ENCODE measurements around the gene MLLT1.

MLLT1 gene

DNA sequence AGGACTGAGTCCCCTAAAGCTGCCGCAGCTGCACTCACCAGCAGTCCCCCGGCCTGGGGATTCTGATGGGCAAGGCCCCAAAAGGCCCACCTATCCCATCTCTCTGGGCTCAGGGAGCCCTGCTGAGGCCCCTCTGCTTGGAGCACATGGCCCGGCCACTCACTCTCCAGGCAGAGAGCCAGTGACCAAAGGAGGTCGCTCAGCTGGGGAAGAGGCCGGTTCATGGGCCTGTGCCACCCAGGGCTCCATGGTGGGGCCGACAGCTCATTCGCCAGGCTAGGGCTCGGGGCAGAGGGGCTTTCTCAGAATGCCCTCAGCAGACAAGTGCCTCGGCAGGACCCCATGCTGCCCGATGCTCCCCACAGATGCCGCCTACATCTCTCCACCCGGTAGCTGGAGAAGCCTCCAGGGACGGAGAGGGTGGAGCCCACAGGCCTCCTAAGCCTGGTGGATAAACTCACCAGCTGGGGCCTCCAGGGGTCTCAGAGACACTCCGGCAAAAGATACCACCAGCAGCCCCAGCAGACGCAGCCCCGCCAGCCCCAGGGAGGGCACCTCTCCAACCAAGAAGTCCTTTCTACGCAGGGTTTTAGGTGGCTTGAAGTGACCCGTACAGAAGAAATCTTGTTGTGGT, 54.4 kb downstream of the MLLT1 start:
- no peak for DNase-seq
- H3K4me3 Mint-ChIP-seq = no peak overlapping the region
- H3K4me1 Mint-ChIP-seq (ENCODE audit: low read depth in 2 of 2) = peaks cover 8 to 10% of the 10 kb centered on the region in 2 donors
- H3K27me3 Mint-ChIP-seq = no peaks in the 10 kb centered on the region
- H3K36me3 Mint-ChIP-seq (ENCODE audit: insufficient read depth) = peaks cover 10% of the 10 kb centered on the region
- H3K27ac Mint-ChIP-seq = no peak overlapping the region
- no peak for ATAC-seq (replicated peaks)
- H3K9me3 Mint-ChIP-seq = no peaks in the 10 kb centered on the region

DNA sequence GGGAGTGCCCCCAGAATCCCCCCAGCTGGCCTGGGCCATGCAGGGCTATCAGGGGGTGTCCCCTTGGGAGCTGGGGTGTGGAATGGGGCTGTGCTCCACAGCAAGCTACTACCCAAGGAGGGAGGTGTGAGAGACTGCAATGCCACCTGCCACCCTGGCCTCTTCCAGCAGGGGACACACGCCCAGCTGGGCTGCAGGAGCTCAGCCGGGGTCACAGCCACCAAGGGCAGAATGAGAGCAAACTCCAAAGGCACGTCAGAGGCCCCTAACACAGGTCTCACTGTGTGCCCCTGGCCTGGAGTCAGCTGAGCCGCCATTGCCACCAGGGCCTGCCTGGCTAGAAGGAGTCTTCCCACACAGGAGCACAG, 55.5 kb downstream of the MLLT1 start:
- H3K9me3 Mint-ChIP-seq = no peaks in the 10 kb centered on the region
- H3K4me1 Mint-ChIP-seq (ENCODE audit: low read depth in 2 of 2) = peaks cover 3 to 6% of the 10 kb centered on the region in 2 donors
- H3K4me3 Mint-ChIP-seq = no peak overlapping the region
- no peaks in the 10 kb centered on the region for H3K27me3 Mint-ChIP-seq
- DNase-seq = no peak
- no peak for ATAC-seq (replicated peaks)
- H3K36me3 Mint-ChIP-seq (ENCODE audit: insufficient read depth) = peaks cover 6% of the 10 kb centered on the region
- no peak overlapping the region for H3K27ac Mint-ChIP-seq

DNA sequence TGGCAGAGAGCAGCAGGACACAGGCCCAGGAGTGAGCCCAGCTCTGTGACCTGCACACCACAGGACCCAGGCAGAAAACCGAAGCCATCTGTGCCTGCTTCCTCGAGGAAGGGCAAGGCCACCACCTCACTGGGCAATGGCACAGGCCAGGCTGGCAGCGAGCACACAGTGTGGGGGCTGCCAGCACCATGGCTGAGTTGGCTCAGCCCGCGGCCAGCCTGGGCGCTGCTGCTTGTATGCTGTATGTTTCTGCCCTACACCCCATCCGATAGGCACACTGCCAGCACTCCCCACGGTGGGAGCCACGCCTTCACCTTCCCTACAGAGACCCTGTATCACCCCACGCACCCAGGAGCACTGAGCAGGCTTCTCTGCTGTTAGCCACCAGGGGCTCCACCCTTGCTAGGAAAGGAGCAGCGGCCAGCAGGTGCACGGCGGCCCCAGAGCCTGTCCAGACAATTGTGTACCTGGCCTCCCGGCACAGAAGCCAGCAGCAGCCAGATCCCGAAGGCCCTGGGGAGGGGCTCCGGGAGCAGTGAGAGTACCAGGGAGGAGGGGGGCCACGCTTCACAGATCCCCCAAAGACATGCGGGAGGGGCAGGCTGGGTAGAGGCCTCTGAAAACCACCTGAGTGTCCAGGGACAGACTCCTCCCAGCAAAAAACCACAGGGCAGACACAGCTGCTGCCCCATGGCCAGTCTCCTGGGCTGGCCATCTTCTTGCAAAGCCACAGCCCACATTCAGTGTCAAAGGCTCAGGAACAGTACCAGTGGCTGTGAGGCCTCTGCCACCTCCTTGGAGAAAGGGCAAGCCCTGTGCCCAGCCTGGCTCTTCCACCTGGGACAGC, 56.1 kb downstream of the MLLT1 start:
- no peak for DNase-seq
- H3K9me3 Mint-ChIP-seq = no peaks in the 10 kb centered on the region
- ATAC-seq (replicated peaks) = no peak
- H3K4me3 Mint-ChIP-seq = no peak overlapping the region
- H3K27ac Mint-ChIP-seq = no peak overlapping the region
- peaks cover 6% of the 10 kb centered on the region for H3K36me3 Mint-ChIP-seq (ENCODE audit: insufficient read depth)
- H3K27me3 Mint-ChIP-seq = no peaks in the 10 kb centered on the region
- H3K4me1 Mint-ChIP-seq (ENCODE audit: low read depth in 2 of 2) = peaks cover 3 to 6% of the 10 kb centered on the region in 2 donors

DNA sequence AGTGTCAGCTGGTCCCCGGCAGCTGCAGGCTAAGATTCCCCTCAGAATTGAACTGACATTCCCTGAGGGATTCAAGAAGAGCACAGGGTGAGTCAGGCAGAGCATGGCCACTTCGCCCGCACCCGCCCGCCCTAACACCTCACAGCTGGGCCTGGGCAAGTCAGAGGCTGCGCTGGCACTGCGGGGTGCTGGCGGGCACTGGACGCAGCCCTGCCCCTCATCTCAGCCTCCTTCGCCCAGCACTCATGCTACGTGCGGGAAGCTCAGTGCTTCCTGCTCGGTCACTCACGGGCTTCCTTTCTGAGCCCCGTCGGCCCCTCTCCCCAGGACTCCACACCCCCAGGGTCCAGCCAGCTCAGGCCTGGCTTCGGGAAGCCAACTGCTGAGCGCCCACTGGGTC, 56.9 kb downstream of the MLLT1 start:
- H3K27ac Mint-ChIP-seq = no peak overlapping the region
- H3K4me3 Mint-ChIP-seq = no peak overlapping the region
- ATAC-seq (replicated peaks) = no peak
- H3K36me3 Mint-ChIP-seq (ENCODE audit: insufficient read depth) = peaks cover 10% of the 10 kb centered on the region
- H3K27me3 Mint-ChIP-seq = no peaks in the 10 kb centered on the region
- no peaks in the 10 kb centered on the region for H3K9me3 Mint-ChIP-seq
- no peak for DNase-seq
- peaks cover 7% of the 10 kb centered on the region in 2 donors for H3K4me1 Mint-ChIP-seq (ENCODE audit: low read depth in 2 of 2)

DNA sequence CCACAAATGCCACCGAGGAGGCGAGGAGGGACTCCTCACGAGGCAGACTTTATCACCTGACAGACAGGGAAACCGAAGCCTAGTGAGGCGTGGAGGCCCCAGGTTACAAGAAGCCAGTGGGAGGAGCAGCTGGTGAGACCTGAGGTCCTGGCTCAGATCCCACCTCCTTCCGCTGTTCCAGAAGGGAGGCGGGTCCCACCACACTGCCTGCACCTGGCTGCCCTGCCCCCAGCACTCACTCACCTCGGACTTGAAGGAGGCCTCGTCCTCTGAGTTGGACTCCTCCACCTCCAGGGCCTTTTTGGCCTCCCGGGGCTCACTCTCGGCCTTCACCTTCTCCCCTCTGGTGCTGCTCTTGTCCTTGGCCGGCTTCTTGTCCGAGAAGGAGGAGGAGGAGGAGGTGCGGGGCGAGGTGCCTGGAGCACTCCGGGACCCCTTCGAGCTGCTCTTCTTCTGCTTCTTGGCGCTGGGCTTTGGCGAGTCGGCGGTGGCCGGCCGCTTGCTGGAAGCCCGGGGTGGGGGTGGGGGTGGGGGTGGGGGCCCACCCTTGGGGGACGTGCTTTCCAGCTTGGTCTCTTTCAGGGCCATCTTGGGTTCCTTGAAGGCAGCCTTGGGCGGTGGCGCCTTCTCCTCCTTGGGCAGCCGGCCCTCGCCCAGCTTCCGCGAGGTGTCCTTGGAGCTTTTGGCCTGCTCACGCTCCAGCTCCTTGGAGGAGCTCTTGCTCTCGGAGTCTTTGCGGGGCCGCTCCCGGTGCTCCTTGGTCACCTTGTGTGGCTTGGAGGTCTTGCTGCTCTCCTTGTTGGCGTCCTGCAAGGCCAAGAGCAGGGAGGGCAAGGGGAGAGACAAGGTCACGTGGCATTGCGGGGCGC, 57.7 kb downstream of the MLLT1 start:
- DNase-seq (no peak), ATAC-seq (replicated peaks) (no peak)
- Mint-ChIP-seq H3K9me3 (no peaks in the 10 kb centered on the region), H3K4me1 (ENCODE audit: low read depth in 2 of 2) (peaks cover 4 to 7% of the 10 kb centered on the region in 2 donors), H3K27me3 (no peaks in the 10 kb centered on the region), H3K4me3 (no peak overlapping the region), H3K36me3 (ENCODE audit: insufficient read depth) (peaks cover 10% of the 10 kb centered on the region), H3K27ac (no peak overlapping the region)

DNA sequence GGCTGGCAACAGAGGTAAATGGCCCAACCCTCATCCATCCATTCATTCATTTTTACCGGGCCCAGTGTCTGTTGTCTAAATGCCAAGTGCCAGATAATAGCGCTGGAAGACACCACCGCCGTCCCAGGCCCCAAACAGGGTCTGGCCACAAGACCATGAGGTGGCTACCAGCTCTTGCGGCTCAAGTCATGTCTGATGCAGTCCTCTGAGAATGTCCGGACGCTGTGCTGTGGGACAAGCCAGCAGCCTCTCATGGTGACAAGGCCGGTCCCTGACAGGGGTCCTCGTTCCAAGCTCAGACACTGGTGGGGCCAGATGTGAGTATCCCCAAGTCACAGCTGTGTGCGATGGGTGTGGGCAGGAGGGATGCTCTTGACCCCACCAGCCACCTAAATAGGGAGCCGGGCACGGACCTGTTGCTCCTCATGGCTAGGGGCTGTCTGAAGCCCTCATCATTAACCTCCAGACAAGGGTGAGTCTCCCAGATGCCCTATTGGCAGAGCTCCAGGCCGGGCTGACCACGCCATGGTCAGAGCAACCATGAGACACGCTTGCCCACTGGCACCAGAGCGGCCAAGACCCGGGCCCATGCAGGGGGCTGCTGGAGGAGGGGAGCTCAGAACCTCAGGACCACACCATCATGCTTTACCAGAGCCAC, 58.4 kb downstream of the MLLT1 start:
- H3K4me3 Mint-ChIP-seq = no peak overlapping the region
- H3K27me3 Mint-ChIP-seq = no peaks in the 10 kb centered on the region
- no peak for DNase-seq
- no peaks in the 10 kb centered on the region for H3K9me3 Mint-ChIP-seq
- H3K36me3 Mint-ChIP-seq (ENCODE audit: insufficient read depth) = peaks cover 10% of the 10 kb centered on the region
- H3K4me1 Mint-ChIP-seq (ENCODE audit: low read depth in 2 of 2) = peaks cover 4 to 7% of the 10 kb centered on the region in 2 donors
- no peak for ATAC-seq (replicated peaks)
- no peak overlapping the region for H3K27ac Mint-ChIP-seq

DNA sequence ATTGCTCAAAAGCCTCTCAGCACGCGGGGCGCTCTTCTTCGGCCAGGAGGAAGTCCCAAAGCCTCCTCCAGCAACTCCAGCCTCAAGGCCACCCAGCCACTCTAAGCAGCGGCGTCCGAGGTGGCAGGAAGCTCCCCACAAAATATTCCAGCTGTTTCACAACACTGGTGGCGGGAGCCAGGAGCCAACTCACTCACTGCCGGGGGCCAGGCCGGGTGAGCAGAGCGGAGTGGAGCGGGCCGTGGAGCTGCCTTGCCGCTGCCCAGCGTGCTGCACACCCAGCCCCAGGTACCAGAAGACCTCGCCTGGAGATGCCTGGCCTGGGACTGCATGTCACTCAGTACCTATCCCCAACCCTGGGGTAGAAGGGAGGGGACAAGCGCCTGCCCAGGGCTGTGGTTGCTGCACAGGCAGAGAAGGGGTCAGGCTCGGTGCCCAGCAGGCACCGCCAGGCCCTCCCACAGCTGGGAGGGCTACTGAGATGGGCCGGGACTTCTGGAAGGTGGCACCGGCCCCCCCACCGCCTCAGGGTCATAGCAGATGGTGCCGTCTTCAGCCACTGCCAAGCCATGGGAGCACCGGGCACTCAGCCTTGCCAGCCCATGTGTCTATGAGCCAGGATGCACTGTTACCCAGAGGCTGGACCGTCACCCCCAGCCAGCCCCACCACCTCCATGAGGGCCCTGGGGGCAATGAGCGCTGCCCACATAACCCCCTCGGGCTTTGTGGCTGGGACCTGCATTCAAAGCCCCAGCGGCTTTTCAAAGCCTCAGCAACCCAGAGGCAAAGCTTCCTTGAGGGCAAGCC, 59.2 kb downstream of the MLLT1 start:
- DNase-seq (no peak), ATAC-seq (replicated peaks) (no peak)
- H3K36me3 Mint-ChIP-seq (ENCODE audit: insufficient read depth) = peaks cover 8% of the 10 kb centered on the region
- H3K4me3 Mint-ChIP-seq = no peak overlapping the region
- peaks cover 3 to 4% of the 10 kb centered on the region in 2 donors for H3K4me1 Mint-ChIP-seq (ENCODE audit: low read depth in 2 of 2)
- H3K9me3 Mint-ChIP-seq = no peaks in the 10 kb centered on the region
- H3K27ac Mint-ChIP-seq = no peak overlapping the region
- H3K27me3 Mint-ChIP-seq = no peaks in the 10 kb centered on the region

DNA sequence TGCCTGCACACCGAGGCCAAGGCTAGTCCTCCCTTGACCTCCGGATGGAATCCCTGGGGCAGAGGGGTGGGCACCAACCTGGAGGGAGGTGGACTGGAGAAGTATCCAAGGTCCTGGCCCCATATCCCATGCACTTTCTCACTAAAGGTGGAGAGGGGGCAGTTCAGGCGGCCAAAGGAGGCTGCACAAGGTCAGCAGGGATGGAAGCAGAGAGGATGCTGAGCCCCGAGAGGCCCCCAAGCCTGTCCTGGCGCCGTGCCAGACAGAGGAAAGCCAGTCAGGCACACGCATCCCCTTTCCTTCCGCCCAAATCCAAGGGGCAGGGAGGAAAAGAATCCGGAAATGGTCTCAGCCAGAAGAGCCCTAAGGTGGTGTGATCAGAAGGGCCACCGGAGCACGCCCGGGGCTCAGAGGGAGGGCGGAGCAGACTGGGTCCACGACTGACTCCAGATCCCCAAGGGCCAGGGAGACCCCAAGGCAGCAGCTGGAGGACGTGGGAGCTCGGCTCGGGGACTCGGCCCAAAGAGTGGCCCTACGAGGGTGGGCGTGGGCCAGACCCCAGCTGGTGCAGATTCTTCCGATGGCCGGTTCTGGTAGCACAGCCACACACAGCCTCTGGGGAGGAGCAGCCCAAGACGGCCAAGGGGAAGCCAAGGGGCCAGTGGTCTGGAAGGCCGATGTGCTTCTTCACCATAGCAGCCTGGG, 60.0 kb downstream of the MLLT1 start:
- ATAC-seq (replicated peaks) (no peak), DNase-seq (no peak)
- Mint-ChIP-seq H3K4me3 (no peak overlapping the region), H3K27ac (no peak overlapping the region), H3K4me1 (ENCODE audit: low read depth in 2 of 2) (peaks cover 3 to 4% of the 10 kb centered on the region in 2 donors), H3K36me3 (ENCODE audit: insufficient read depth) (peaks cover 8% of the 10 kb centered on the region), H3K27me3 (no peaks in the 10 kb centered on the region), H3K9me3 (no peaks in the 10 kb centered on the region)

DNA sequence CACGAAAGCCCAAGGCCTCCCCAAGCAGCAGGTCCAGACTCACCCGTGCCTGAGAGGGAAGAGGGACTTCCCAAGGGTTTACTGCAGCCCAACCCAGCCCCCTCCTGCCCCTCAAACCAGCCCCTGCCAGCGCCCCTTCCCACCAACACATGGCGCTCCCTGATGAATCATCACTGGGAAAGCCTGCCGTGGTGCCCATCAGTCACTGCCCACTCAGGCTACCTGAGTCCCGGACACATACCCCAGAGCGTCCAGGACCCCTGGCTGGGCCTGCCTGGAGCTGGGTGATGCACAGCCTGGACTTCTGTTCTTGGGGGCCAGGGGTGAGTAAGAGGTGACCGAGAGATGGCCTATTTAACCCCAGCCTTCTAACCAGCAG, 60.6 kb downstream of the MLLT1 start:
- peaks cover 12% of the 10 kb centered on the region for H3K36me3 Mint-ChIP-seq (ENCODE audit: insufficient read depth)
- no peaks in the 10 kb centered on the region for H3K27me3 Mint-ChIP-seq
- no peak for ATAC-seq (replicated peaks)
- no peak overlapping the region for H3K27ac Mint-ChIP-seq
- no peak for DNase-seq
- H3K4me3 Mint-ChIP-seq = no peak overlapping the region
- no peaks in the 10 kb centered on the region for H3K9me3 Mint-ChIP-seq
- H3K4me1 Mint-ChIP-seq (ENCODE audit: low read depth in 2 of 2) = peaks cover 3 to 4% of the 10 kb centered on the region in 2 donors

DNA sequence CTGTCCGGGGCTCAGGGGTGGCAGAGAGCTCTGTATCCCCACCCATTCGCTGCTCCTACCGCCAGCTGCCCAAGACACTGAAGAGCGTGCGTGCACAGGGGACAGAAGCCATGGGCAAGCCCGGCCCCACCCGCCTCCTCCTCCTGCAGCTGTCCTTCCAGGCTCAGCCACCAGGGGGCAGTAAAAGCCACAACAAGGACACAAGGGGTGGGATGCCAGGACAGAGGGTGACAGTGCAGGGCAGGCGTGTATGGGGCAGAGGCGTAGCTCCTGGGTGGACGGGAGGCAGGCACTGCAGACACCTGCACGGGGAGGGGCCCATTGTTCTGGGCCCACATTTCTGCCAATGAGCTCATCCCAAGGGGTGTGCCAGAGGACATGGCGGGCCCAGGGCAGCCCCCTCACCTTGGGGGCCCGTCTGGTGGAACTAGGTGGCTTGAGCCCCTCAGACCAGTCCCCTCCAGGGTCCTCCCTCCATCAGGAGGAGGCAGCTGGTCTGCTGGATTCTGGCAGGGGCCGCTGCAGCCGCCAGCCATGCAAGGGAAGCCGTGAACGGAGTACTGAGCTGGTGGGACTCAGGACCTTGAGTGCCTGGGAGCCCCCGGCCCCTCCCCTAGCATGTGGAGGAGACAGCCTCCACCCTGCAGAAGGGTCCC, 61.2 kb downstream of the MLLT1 start:
- peaks cover 12% of the 10 kb centered on the region for H3K36me3 Mint-ChIP-seq (ENCODE audit: insufficient read depth)

DNA sequence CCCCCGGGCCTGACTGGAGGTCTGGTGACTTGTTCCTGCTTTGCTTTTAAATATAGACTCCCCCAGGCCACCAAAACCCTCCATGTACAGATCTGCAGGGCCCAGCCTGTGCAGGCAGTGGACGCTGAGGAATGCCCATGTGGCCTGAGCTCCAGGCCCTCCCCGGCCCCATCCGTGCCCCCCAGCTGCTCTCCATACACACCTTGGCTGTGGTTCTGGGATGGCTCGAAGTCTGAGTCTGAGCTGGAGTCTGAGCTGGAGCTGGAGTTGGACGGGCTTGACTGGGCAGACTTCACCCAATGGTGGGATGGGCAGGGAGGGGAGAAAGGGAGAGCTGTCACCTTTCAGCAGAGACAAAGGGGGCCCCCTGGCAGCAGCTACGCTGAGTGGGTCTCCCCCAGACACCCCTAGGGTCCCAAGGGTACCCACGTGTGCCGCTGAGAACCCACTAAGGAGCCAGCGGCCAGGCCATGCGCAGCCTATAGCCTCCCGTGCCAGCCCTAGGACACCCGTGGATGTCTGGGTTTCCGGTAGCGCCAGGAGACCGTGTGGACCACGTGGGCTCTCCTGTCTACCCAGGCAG, 61.9 kb downstream of the MLLT1 start:
- Mint-ChIP-seq H3K27ac (peak overlapping the region in 1 of 2 donors; percentile 55), H3K27me3 (no peaks in the 10 kb centered on the region), H3K9me3 (no peaks in the 10 kb centered on the region), H3K36me3 (ENCODE audit: insufficient read depth) (peaks cover 14% of the 10 kb centered on the region), H3K4me1 (ENCODE audit: low read depth in 2 of 2) (peaks cover 3 to 4% of the 10 kb centered on the region in 2 donors), H3K4me3 (no peak overlapping the region)
- ATAC-seq (replicated peaks) = no peak
- DNase-seq = no peak

More for the DNA sequence above, 61.2 kb downstream of the MLLT1 start:
- ATAC-seq (replicated peaks) = peak; percentile 93
- Mint-ChIP-seq H3K4me3 (no peak overlapping the region), H3K4me1 (ENCODE audit: low read depth in 2 of 2) (peaks cover 3 to 4% of the 10 kb centered on the region in 2 donors), H3K9me3 (no peaks in the 10 kb centered on the region), H3K27me3 (no peaks in the 10 kb centered on the region), H3K27ac (peak overlapping the region in 1 of 2 donors; percentile 55)
- DNase-seq = peak; percentile 79 to 86 (median 81)
